Neural crest cell (in vitro differentiated cells): ENCODE measurements around the gene SLC17A3. TPM values are rescaled to one million over a fixed set of nuclear protein-coding genes. Genes with fewer than 3 reads are reported as not detected.

Source experiments
- DNase-seq: peaks from one replicate; pipeline ENCODE4 v3.0.0; 2021; ENCODE audit warnings: low read depth, mixed read lengths, low spot score
- H3K27ac Mint-ChIP-seq: one replicate; pipeline ENCODE4 v1.8.0; 2021; ENCODE audit warnings: mild to moderate bottlenecking, mixed read lengths; ENCODE audit not compliant: unreplicated experiment
- H3K27me3 Mint-ChIP-seq: 2 replicates; pipeline ENCODE4 v1.8.0; 2021; ENCODE audit warnings: low read depth, mild to moderate bottlenecking, mixed read lengths
- H3K36me3 Mint-ChIP-seq: 2 replicates; pipeline ENCODE4 v1.8.0; 2021; ENCODE audit warnings: low read depth, mild to moderate bottlenecking, mixed read lengths
- H3K4me1 Mint-ChIP-seq: 2 replicates; pipeline ENCODE4 v1.8.0; 2021; ENCODE audit warnings: mixed read lengths
- H3K4me3 Mint-ChIP-seq: one replicate; pipeline ENCODE4 v1.8.0; 2021; ENCODE audit warnings: mild to moderate bottlenecking, mixed read lengths
- H3K9me3 Mint-ChIP-seq: 2 replicates; pipeline ENCODE4 v1.8.0; 2021; ENCODE audit warnings: mixed read lengths
- CTCF ChIP-seq: fragments of 200-600 bp; sonication (generic); conservative IDR thresholded peaks from 2 replicates; pipeline ENCODE4 v1.5.0; 2021; ENCODE audit warnings: antibody characterized with exemption, mild to moderate bottlenecking
- total RNA-seq: library from RNA; stranded (reverse); gene quantifications from 2 replicates; pipeline ENCODE4 v1.2.1, GENCODE V29; 2021

SLC17A3 gene
- total RNA-seq, 1 donor from 2014 or later: not detected

GRCh38 chr6:25835442-25836283 lies 38.4 kb downstream of the SLC17A3 start:
- Mint-ChIP-seq H3K36me3 (no peaks in the 10 kb centered on the region), H3K27ac (peak overlapping the region; percentile 92), H3K9me3 (no peaks in the 10 kb centered on the region), H3K4me1 (no peaks in the 10 kb centered on the region), H3K4me3 (no peak overlapping the region), H3K27me3 (no peaks in the 10 kb centered on the region)
- TF ChIP-seq CTCF: no peak
- DNase-seq: no peak

GRCh38 chr6:25834950-25835349 lies 39.1 kb downstream of the SLC17A3 start:
- no peak for DNase-seq
- Mint-ChIP-seq H3K4me3 (no peak overlapping the region), H3K27me3 (no peaks in the 10 kb centered on the region), H3K4me1 (no peaks in the 10 kb centered on the region), H3K36me3 (no peaks in the 10 kb centered on the region), H3K9me3 (no peaks in the 10 kb centered on the region), H3K27ac (no peak overlapping the region)
- no peak for TF ChIP-seq CTCF

- DNase-seq: no peak
- Mint-ChIP-seq H3K36me3 (no peaks in the 10 kb centered on the region), H3K27ac (no peak overlapping the region), H3K4me3 (no peak overlapping the region), H3K9me3 (no peaks in the 10 kb centered on the region), H3K27me3 (no peaks in the 10 kb centered on the region), H3K4me1 (no peaks in the 10 kb centered on the region)
- no peak for TF ChIP-seq CTCF
Observed at GRCh38 chr6:25833136-25833535, 40.9 kb downstream of the SLC17A3 start.

- Mint-ChIP-seq H3K4me1 (no peaks in the 10 kb centered on the region), H3K27ac (no peak overlapping the region), H3K9me3 (no peaks in the 10 kb centered on the region), H3K36me3 (no peaks in the 10 kb centered on the region), H3K27me3 (no peaks in the 10 kb centered on the region), H3K4me3 (no peak overlapping the region)
- no peak for TF ChIP-seq CTCF
- DNase-seq: no peak
Observed at GRCh38 chr6:25832670-25833069, 41.4 kb downstream of the SLC17A3 start.

- no peak for TF ChIP-seq CTCF
- H3K4me1 Mint-ChIP-seq: no peaks in the 10 kb centered on the region
- H3K4me3 Mint-ChIP-seq: no peak overlapping the region
- no peak overlapping the region for H3K27ac Mint-ChIP-seq
- no peaks in the 10 kb centered on the region for H3K36me3 Mint-ChIP-seq
- DNase-seq: no peak
- H3K9me3 Mint-ChIP-seq: no peaks in the 10 kb centered on the region
- no peaks in the 10 kb centered on the region for H3K27me3 Mint-ChIP-seq
Observed at GRCh38 chr6:25832307-25832662, 41.8 kb downstream of the SLC17A3 start.
